GM12873 (cell line): ENCODE data around the gene PIK3R1.
A peak's percentile ranks its signal among the peaks of the same experiment; 100 is the strongest.

ENCODE experiments used
- CTCF ChIP-seq: IDR thresholded peaks from 2 replicates; pipeline ENCODE4 v1.5.1; 2012; ENCODE audit warnings: low read depth, mild to moderate bottlenecking, moderate library complexity, low read length, control low read depth; ENCODE audit not compliant: insufficient read depth; ENCODE audit errors: missing control alignments

Gene PIK3R1

GRCh38 chr5:68261169-68261568 is 45.6 kb downstream of the PIK3R1 start:
- no peak for TF ChIP-seq CTCF

- TF ChIP-seq CTCF = peak; percentile 22
These were observed 46.1 kb downstream of the PIK3R1 start for GRCh38 chr5:68261569-68262065.

- TF ChIP-seq CTCF = no peak
These were observed 48.7 kb downstream of the PIK3R1 start for GRCh38 chr5:68264024-68264956.

- no peak for TF ChIP-seq CTCF
These were observed 49.8 kb downstream of the PIK3R1 start for GRCh38 chr5:68265347-68265746.

GRCh38 chr5:68265822-68266395 is 50.4 kb downstream of the PIK3R1 start:
- no peak for TF ChIP-seq CTCF

- TF ChIP-seq CTCF = no peak
These were observed 50.9 kb downstream of the PIK3R1 start for GRCh38 chr5:68266457-68266856.

- TF ChIP-seq CTCF = no peak
These were observed 51.5 kb downstream of the PIK3R1 start for GRCh38 chr5:68267066-68267465.
